B cell (primary cell): ENCODE results near the gene TSC22D4. TPM values are rescaled to one million over a fixed set of nuclear protein-coding genes. Genes with fewer than 3 reads are reported as not detected.
A peak's percentile ranks its signal among the peaks of the same experiment; 100 is the strongest.

Source experiments
- ATAC-seq: fragments of 200-7000 bp; cut with Tn5 transposase; one replicate; pipeline ENCODE4 v1.10.0; 2021; ENCODE audit warnings: low read depth, mild to moderate bottlenecking, moderate number of reproducible peaks, moderate library complexity
- CTCF ChIA-PET: fragments of 350-600 bp; sonication (Branson Sonifier 250); formaldehyde crosslinking; loops from one replicate; lab custom pipeline; 2021; ENCODE audit warnings: antibody characterized with exemption, inconsistent platforms; lab: Charles Lee
- POLR2A ChIA-PET: fragments of 350-600 bp; sonication (Branson Sonifier 250); formaldehyde crosslinking; loops from one replicate; lab custom pipeline; 2021; ENCODE audit warnings: antibody characterized with exemption; lab: Charles Lee
- DNase-seq: peaks from one replicate; pipeline ENCODE4 v3.0.0; 2013
- H2AFZ ChIP-seq: 2 replicates; pipeline ENCODE4 v1.6.1; 2012; ENCODE audit warnings: mild to moderate bottlenecking, low read depth, low read length; ENCODE audit not compliant: insufficient read depth, poor library complexity, severe bottlenecking
- H3K27ac ChIP-seq, 2 donors: 1 replicate in 1 of 2; 2 replicates in 1 of 2; pipeline ENCODE4 v1.5.1; 2012 to 2013; ENCODE audit warnings: low read length in 2 of 2, mild to moderate bottlenecking in 2 of 2, moderate library complexity in 1 of 2
- H3K27me3 ChIP-seq, 4 experiments: fragments of 200-600 bp in 1 of 4; sonication (generic) in 1 of 4; replicated peaks in 1 of 4; 1 replicate in 2 of 4; 2 replicates in 2 of 4; pipeline versions ENCODE4 v1.6.1 to v1.7.0; 2013 to 2016; ENCODE audit warnings: low read length in 3 of 4, mild to moderate bottlenecking in 2 of 4, mixed read lengths in 1 of 4, moderate library complexity in 1 of 4; ENCODE audit not compliant: insufficient read depth in 4 of 4, control insufficient read depth in 3 of 4; ENCODE audit errors: control extremely low read depth in 1 of 4
- H3K36me3 ChIP-seq, 2 experiments: replicated peaks in 1 of 2; 1 replicate in 1 of 2; 2 replicates in 1 of 2; pipeline versions ENCODE4 v1.6.1 to v1.7.1; 2013; ENCODE audit warnings: low read length in 1 of 2; ENCODE audit not compliant: insufficient read depth in 2 of 2, control insufficient read depth in 1 of 2; ENCODE audit errors: control extremely low read depth in 1 of 2, extremely low read depth in 1 of 2
- H3K4me1 ChIP-seq, 2 donors: fragments of 200-600 bp in 1 of 2; sonication (generic) in 1 of 2; 1 replicate in 1 of 2; 2 replicates in 1 of 2; pipeline versions ENCODE4 v1.5.1 to v1.6.1; 2013 to 2017; ENCODE audit warnings: low read length in 2 of 2; ENCODE audit not compliant: control insufficient read depth in 2 of 2, insufficient read depth in 2 of 2
- H3K4me2 ChIP-seq: replicated peaks from 2 replicates; pipeline ENCODE3; 2012; ENCODE audit warnings: mild to moderate bottlenecking, low read depth, low read length; ENCODE audit not compliant: poor library complexity, severe bottlenecking
- H3K4me3 ChIP-seq, 5 experiments: fragments of 200-600 bp in 1 of 5; sonication (generic) in 1 of 5; 1 replicate in 3 of 5; 2 replicates in 2 of 5; pipeline versions ENCODE4 v1.5.1 to v1.7.0; 2011 to 2016; ENCODE audit warnings: low read length in 4 of 5, mild to moderate bottlenecking in 4 of 5, low read depth in 2 of 5, control low read depth in 1 of 5, moderate library complexity in 1 of 5; ENCODE audit not compliant: insufficient read depth in 1 of 5; ENCODE audit errors: control extremely low read depth in 1 of 5, extremely low read depth in 1 of 5
- H3K79me2 ChIP-seq: fragments of 200-600 bp; sonication (generic); one replicate; pipeline ENCODE4 v1.6.0; 2016; ENCODE audit warnings: low read length; ENCODE audit not compliant: control insufficient read depth, insufficient read depth
- H3K9ac ChIP-seq: fragments of 200-600 bp; sonication (generic); 2 replicates; pipeline ENCODE4 v1.6.1; 2017; ENCODE audit warnings: mild to moderate bottlenecking, low read length, moderate library complexity
- H3K9me3 ChIP-seq, 3 donors: one replicate each; pipeline versions ENCODE4 v1.6.1 to v1.7.1; 2013; ENCODE audit warnings: low read length in 2 of 3; ENCODE audit not compliant: control insufficient read depth in 2 of 3, insufficient read depth in 1 of 3; ENCODE audit errors: control extremely low read depth in 1 of 3
- H4K20me1 ChIP-seq: 2 replicates; pipeline ENCODE4 v1.6.0; 2012; ENCODE audit warnings: mild to moderate bottlenecking, low read length; ENCODE audit not compliant: insufficient read depth, control insufficient read depth, poor library complexity, severe bottlenecking
- H3K27ac Mint-ChIP-seq: one replicate; pipeline ENCODE4 v1.8.0; 2021; ENCODE audit warnings: mixed read lengths
- H3K27me3 Mint-ChIP-seq: one replicate; pipeline ENCODE4 v1.8.0; 2021; ENCODE audit warnings: mixed read lengths
- H3K4me1 Mint-ChIP-seq: one replicate; pipeline ENCODE4 v1.8.0; 2021; ENCODE audit warnings: mixed read lengths
- H3K4me3 Mint-ChIP-seq: one replicate; pipeline ENCODE4 v1.8.0; 2021; ENCODE audit warnings: mixed read lengths
- H3K9me3 Mint-ChIP-seq: one replicate; pipeline ENCODE4 v1.8.0; 2022; ENCODE audit warnings: mixed read lengths; ENCODE audit not compliant: insufficient read depth
- CTCF ChIP-seq: fragments of 200-600 bp; IDR thresholded peaks from one replicate; pipeline ENCODE4 v1.8.0; 2022; ENCODE audit warnings: antibody characterized with exemption, mild to moderate bottlenecking
- EZH2 ChIP-seq: IDR thresholded peaks from 2 replicates; pipeline ENCODE4 v1.6.1; 2012; ENCODE audit warnings: borderline replicate concordance, low read depth, mild to moderate bottlenecking, moderate library complexity, low read length; ENCODE audit not compliant: insufficient read depth, poor library complexity, severe bottlenecking
- WGBS: methylation state at CpG from one replicate; pipeline ENCODE4 v1.1.5; 2013; ENCODE audit warnings: missing lambda C conversion rate; ENCODE audit not compliant: insufficient coverage; 5-methylcytosine and 5-hydroxymethylcytosine counted together
- intact Hi-C: fragments of 100-400 bp; cut with micrococcal nuclease; formaldehyde crosslinking; loops from one replicate; pipeline ENCODE4 v1.10.0; 2022
- polyA plus RNA-seq: library from polyadenylated mRNA; depleted of rRNA; stranded (reverse); fragments of >200 nt; gene quantifications from 2 replicates; pipeline ENCODE4 v1.2.3, GENCODE V29; 2012
- total RNA-seq, 2 donors: library from RNA; stranded (reverse); fragments of 120-200 nt in 1 of 2; gene quantifications; 1 replicate in 1 of 2; 2 replicates in 1 of 2; pipeline versions ENCODE4 v1.2.3 to v1.2.4, GENCODE V29; 2013 to 2022

Gene TSC22D4
- total and polyA plus RNA-seq, 2 donors (not counting 1 experiment from before 2014, with no cell fraction given): 80.2 to 92.8 TPM

GRCh38 chr7:100489824-100490223, 10.8 kb upstream of the TSC22D4 start:
- no peak overlapping the region for H3K4me2 ChIP-seq
- H3K4me1 Mint-ChIP-seq: peaks cover 10% of the 10 kb centered on the region
- no peak overlapping the region for H3K9ac ChIP-seq
- H3K27me3 ChIP-seq: peaks cover 0 to 40% (median 9%) of the 10 kb centered on the region in 4 experiments
- H4K20me1 ChIP-seq: no peaks in the 10 kb centered on the region
- no peaks in the 10 kb centered on the region for H3K79me2 ChIP-seq
- no peaks in the 10 kb centered on the region for H3K36me3 ChIP-seq
- TF ChIP-seq CTCF: no peak
- TF ChIP-seq EZH2: no peak
- no peaks in the 10 kb centered on the region for H3K9me3 ChIP-seq
- POLR2A ChIA-PET: no interaction called here
- DNase-seq (peak; percentile 53), ATAC-seq (no peak)
- H3K4me1 ChIP-seq: peaks cover 7 to 13% of the 10 kb centered on the region in 2 donors
- no peaks in the 10 kb centered on the region for H3K9me3 Mint-ChIP-seq
- no peak overlapping the region for H3K4me3 Mint-ChIP-seq
- no peak overlapping the region for H3K4me3 ChIP-seq
- H3K27ac Mint-ChIP-seq: no peak overlapping the region
- intact Hi-C loops: no loop called here
- no peak overlapping the region for H2AFZ ChIP-seq
- CTCF ChIA-PET: interaction anchor here (0.9 kb wide), 1 partner anchor 69 kb away, joined by 4 read pairs; no protein-coding TSS in a partner anchor
- H3K27ac ChIP-seq: no peak overlapping the region
- 69% methylated on average over 2 of the region's 9 CpGs for WGBS
- peaks cover 28% of the 10 kb centered on the region for H3K27me3 Mint-ChIP-seq

GRCh38 chr7:100489121-100489520, 10.1 kb upstream of the TSC22D4 start:
- Mint-ChIP-seq H3K27me3 (peaks cover 26% of the 10 kb centered on the region), H3K27ac (no peak overlapping the region), H3K4me1 (peaks cover 11% of the 10 kb centered on the region), H3K9me3 (no peaks in the 10 kb centered on the region), H3K4me3 (no peak overlapping the region)
- intact Hi-C loops: no loop called here
- TF ChIP-seq CTCF (no peak), EZH2 (no peak)
- Histone ChIP-seq H3K36me3 (no peaks in the 10 kb centered on the region), H3K4me1 (peaks cover 7 to 12% of the 10 kb centered on the region in 2 donors), H3K4me2 (no peak overlapping the region), H2AFZ (no peak overlapping the region), H3K79me2 (no peaks in the 10 kb centered on the region), H3K9ac (no peak overlapping the region), H3K9me3 (no peaks in the 10 kb centered on the region), H3K27ac (no peak overlapping the region), H4K20me1 (no peaks in the 10 kb centered on the region), H3K4me3 (no peak overlapping the region), H3K27me3 (peaks cover 0 to 34% (median 8%) of the 10 kb centered on the region in 4 experiments)
- DNase-seq: no peak
- no peak for ATAC-seq
- WGBS: 97% methylated on average over 10 of the region's 10 CpGs
- ChIA-PET CTCF (interaction anchor here (0.9 kb wide), 1 partner anchor 70 kb away, joined by 4 read pairs; no protein-coding TSS in a partner anchor), POLR2A (no interaction called here)
